Stimulated activated CD4-positive, alpha-beta T cell treated with anti-CD3 and anti-CD28 coated beads, TNF-alpha, amount 100 ng/mL, for 4 hours (primary cell): Measurements from ENCODE around the gene KCNH6.

Experiments
- DNase-seq, 3 experiments: peaks; one replicate each; pipeline ENCODE4 v3.0.0-alpha.2; 2020; ENCODE audit warnings: low read depth in 3 of 3

Gene KCNH6

GRCh38 chr17:63511331-63511730, 11.8 kb upstream of the KCNH6 start:
- DNase-seq: no peak

GRCh38 chr17:63512388-63512787, 10.8 kb upstream of the KCNH6 start:
- DNase-seq: no peak

- DNase-seq: no peak
These were observed 10.1 kb upstream of the KCNH6 start for GRCh38 chr17:63512896-63513644.

- no peak for DNase-seq
These were observed 8.7 kb upstream of the KCNH6 start for GRCh38 chr17:63514477-63514876.

- no peak for DNase-seq
These were observed 8.2 kb upstream of the KCNH6 start for GRCh38 chr17:63514974-63515373.

GRCh38 chr17:63515426-63515825, 7.7 kb upstream of the KCNH6 start:
- DNase-seq: no peak

- no peak for DNase-seq
These were observed 6.0 kb upstream of the KCNH6 start for GRCh38 chr17:63516910-63517824.

- DNase-seq: no peak
These were observed 5.2 kb upstream of the KCNH6 start for GRCh38 chr17:63517825-63518534.

GRCh38 chr17:63519116-63519881, 3.9 kb upstream of the KCNH6 start:
- DNase-seq: no peak

- DNase-seq: no peak
These were observed 2.9 kb upstream of the KCNH6 start for GRCh38 chr17:63519972-63520882.

GRCh38 chr17:63524051-63524450, 893 bp downstream of the KCNH6 start:
- DNase-seq: no peak

- DNase-seq: no peak
These were observed 2.2 kb downstream of the KCNH6 start for GRCh38 chr17:63525190-63525946.

GRCh38 chr17:63526861-63527260, 3.7 kb downstream of the KCNH6 start:
- no peak for DNase-seq

GRCh38 chr17:63528183-63528582, 5.0 kb downstream of the KCNH6 start:
- DNase-seq: no peak

- DNase-seq: no peak
These were observed 6.8 kb downstream of the KCNH6 start for GRCh38 chr17:63529711-63530556.

- DNase-seq: no peak
These were observed 7.4 kb downstream of the KCNH6 start for GRCh38 chr17:63530557-63531021.

GRCh38 chr17:63531022-63531965, 8.1 kb downstream of the KCNH6 start:
- no peak for DNase-seq
